RCC 7860 (cell line): Measurements from ENCODE around the gene TMEM179.
A peak's percentile ranks its signal among the peaks of the same experiment; 100 is the strongest.
"Not testable (repeated sequence)": the region's sequence is repeated elsewhere in the genome, so short reads cannot be mapped to it uniquely, and the experiment has no call there.

Experiments used
- DNase-seq: peaks from one replicate; pipeline ENCODE4 v3.0.0-alpha.2; 2015; ENCODE audit warnings: low spot score
- FAIRE-seq: peaks from 2 replicates; lab custom pipeline; 2012; peaks lifted over from hg19 to GRCh38; lab: Jason Lieb, UNC

TMEM179 gene

DNA sequence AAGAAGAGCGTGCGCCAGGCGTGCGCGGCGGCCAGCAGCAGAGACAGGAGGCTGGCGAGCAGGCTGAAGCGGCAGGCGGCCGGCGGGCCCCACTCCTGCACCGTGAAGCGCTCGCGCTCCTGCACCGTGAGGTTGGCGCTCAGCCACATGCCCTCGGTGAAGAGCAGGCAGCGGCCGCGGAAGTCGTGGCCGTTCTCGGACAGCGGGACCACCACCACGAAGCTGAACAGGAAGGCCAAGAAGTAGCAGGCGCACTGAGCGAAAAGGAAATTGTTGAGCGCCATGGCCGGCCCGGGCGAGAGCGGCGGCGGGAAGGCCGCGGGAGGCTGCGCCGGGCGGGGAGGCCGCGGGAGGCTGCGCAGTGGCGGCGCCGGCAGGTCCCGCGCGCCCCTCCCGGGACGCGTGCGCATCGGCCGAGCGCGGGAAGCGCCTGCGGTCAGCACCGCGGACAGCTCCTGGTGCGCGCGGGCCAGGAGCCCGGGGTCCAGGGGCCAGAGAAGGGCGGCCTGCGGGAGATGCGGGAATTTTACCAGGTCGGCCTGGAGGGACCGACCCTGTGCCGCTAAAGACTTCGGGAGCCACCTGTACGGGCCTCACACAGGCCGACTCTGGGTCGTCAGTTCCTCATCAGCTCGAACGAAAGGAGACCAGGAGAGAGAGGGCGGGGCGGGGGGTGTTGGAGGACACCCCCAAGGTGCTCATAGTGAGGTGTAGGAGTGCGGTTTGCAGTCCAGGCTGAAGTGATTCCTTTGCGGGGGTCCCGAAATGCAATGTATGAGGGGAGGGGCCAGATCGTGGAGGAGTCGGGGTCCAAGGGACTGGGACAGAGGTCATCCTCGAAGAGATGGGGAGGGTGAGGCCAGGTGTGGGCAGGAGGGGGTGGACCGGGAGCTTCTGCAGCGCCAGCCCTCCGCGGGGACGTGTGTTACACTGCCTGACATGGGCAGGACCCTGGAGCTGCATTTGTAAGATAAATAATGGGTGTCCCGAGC, at the start of gene TMEM179:
Gene TMEM179 (minus strand): TSS at position 315 of the 992 bp plus-strand sequence. CDS start 31 bp downstream, at position 284.
- no peak for FAIRE-seq

DNA sequence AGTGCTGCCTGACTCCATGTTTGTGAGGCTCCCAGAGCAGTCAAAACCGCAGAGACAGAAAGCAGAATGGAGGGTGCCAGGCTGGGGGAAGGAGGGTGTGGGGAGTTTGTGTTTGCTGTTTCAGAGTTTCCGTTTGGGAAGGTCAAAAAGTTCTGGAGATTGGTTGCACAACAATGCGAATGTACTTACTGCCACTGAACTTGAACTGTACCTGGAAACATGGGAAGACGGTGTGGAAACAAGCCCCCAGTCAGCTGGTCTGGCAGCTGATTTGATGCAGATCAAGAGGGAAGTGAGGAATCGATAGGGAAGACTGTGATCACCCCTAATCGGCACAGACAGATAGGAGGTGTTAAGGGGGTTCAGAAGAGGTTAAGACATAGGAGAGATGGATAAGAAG, 49.5 kb upstream of the TMEM179 start:
- FAIRE-seq: no peak
- no peak for DNase-seq

More for the DNA sequence above, at the start of gene TMEM179:
- DNase-seq: no peak

DNA sequence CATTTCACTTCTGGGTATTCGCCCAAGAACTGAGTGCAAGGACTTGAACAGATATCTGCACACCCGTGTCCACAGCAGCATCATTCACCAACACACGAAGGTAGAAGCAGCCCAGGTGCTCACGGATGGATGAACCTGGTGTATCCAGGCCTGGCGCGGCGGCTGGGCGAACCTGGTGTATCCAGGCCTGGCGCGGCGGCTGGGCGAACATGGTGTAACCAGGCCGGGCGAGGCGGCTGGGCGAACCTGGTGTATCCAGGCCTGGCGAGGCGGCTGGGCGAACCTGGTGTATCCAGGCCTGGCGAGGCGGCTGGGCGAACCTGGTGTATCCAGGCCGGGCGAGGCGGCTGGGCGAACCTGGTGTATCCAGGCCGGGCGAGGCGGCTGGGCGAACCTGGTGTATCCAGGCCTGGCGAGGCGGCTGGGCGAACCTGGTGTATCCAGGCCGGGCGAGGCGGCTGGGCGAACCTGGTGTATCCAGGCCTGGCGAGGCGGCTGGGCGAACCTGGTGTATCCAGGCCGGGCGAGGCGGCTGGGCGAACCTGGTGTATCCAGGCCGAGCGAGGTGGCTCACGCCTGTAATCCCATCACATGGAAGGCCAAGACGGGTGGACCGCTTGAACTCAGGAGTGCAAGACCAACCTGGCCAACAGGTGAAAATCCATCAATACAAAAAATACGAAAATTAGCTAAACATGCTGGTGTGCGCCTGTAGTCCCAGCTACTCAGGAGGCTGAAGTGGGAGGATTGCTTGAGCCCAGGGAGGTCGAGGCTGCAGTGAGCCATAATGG, 48.8 kb upstream of the TMEM179 start:
- FAIRE-seq, DNase-seq: not testable (repeated sequence)

DNA sequence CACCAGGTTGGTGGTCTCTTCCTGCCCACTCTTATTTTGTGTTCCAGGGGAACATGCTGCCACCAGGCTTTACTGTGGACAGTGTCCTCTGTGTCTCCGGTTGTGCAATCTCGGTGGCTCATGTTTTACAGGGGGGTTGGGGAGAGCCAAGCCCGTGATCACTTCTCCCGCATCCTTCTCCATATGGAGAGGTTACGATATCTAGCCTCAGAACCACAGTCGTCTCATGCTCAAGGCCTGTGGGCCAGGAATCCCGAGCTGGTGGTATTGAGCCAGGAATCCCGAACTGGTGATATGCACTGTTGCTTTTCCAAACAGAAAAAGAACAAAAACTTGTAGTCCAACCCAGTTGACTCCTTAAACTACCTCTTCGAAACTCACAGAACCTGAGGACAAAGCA, 47.8 kb upstream of the TMEM179 start:
- no peak for FAIRE-seq
- no peak for DNase-seq

DNA sequence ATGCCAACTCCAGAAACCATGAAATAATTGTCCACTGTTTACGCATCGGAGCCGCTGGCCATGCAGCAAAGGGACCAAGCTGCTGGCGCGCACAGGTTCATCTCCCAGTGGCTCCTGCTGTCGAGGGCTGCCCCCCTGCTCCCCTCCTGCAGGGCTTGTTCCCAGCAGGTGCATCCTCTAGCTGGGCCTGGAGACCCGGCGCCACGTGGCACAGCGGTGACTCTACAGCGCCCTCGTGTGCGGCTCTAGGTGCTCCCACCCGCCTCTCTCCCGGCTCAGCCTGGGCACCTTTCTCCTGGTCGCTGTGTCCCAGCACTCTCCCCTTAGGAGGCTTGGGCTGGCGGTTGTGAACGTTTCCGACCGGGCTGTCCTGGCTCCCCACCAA, 47.3 kb upstream of the TMEM179 start:
- DNase-seq (no peak), FAIRE-seq (no peak)

DNA sequence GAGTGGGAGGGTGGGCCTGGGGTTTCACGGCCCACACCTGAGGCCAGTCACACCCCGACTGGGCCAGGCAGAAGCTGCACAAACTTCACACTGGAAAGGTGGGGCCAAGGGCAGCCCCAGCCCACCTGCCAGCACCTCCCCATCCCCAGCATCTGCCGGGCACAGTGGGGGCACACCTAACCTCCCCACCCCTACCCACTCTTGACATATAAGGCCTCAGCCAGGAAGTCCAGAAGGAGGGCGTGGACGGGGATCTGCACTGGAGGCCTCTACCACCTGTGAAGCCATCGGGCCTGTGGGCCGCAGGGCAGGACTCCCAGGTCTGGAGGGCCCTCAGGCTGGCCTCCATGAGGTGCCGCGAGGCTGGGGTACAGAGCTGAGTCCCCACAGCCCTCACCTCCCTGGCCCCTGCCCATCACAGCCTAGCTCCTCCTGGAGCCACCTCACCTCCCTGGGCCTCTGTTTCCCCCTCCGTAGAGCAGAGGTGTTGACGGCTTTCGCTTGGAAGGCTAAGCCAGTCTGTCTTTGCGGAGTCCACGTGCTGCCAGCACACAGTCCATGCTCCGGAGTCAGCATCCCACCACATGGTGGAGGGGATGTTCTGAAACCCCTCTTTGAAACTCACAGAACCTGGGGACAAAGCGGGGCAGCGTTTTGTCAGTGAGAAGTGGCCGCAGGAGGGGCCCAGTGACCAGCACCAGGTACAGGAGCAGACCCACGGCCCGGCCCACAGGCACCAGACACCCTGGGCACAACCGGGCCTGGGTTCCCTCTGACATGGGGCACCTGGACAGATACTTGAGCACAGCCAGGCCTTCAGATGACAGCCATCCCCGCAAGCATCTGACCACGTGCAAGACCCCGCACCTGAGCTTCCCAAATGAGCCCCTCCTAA, 46.7 kb upstream of the TMEM179 start:
- FAIRE-seq: no peak
- no peak for DNase-seq

DNA sequence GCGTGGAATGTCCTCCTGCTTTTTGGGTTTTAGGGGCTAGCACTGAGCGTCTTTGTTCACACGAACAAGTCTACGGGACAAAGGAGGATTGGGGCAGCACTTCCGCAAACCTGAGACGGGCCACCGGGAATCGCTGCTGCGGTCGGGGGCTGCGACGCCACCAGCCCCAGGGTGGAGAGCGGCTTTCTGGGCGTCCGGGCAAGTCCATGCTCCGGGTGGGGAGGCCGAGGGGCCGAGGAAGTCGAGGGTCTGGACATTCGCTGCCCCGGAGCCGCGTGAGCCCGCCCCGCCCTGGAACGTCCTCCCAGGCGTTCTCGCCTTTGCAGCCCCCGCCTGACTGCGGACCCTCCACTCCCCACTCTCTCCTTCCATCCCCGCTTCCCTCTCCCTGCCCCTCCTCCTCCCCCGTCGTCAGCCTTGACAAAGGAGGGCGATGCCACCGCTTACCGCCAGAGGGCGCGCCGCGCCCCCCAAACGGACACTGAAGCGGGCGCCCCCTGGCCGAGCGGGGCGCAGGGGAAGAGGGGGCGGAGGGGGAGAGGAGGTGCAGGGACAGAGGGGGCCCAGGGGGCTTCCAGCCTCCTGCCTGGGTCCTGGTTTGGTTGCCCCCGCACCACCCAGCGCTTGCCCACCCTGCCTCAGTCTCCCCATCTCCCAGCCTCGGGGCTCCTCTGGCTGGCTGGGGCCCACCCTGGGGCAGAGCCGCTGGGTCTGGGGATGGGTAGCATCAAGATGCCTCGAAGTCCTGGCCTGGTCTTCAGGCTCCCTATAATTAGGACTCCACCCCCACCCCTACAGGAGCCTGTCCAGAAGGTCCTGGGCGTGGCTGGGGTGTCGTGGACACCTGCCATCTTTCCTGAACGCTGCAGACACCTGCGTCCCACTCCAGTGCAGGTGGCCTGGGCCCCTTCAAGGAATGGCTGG, 45.7 kb upstream of the TMEM179 start:
- DNase-seq (no peak), FAIRE-seq (no peak)

DNA sequence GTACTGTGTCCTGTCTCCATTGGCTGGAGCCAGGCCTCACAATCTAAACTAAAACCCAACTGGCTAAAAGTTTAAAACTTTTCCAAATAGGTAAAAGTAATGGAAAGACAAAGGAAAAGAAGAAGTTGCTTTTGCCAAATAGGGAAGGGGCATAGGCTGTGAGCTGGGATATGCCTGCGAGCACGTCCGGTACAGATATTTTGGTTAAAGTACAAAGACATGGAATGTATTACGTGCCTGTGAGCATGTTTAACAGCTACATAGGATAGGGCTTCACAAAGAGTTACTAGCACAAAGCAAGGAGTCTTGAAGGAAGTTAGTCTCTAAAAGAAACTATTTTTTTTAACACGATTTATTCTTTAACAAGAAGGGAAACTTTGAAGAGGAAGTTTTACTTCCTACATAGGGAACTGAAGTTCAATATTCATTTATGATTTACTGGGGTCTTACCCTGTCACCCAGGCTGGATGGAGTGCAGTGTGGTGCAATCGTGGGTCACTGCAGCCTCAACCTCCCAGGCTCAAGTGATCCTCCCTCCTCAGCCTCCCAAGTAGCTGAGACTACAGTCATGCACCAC, 43.0 kb upstream of the TMEM179 start:
- FAIRE-seq: no peak
- DNase-seq: no peak

DNA sequence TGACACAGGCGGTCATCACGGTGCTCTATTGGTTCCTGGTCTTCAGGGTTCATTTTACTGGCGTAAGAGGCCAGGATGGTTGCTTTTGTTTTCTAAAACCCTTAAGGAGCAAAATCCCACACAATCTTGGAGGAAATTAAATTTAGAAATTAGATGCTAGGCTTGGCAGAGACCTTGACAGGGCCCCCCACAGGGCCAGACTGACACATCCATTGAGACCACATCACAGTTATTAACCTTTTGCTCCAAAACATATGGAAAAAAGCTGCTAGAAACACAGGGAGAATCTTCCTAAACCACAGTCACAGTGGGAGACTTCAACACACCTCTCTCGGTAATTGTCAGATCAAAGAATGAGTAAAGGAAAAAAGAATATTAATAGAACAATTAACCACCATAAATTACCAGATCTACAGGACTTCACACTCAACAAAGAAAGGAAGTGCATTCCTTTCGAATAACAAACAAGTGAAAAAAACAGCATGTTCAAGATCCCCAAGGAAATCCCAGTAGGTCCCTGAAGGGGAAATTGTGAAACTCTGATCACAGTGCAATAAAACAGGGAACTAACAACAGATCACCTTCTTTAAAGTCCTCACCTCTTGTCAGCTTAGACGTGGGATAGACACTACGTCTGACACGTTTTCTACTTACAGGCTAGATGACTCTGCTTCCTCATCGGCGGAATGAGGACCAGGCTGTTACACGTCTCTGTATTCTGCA, 40.2 kb upstream of the TMEM179 start:
- FAIRE-seq (no peak), DNase-seq (no peak)

DNA sequence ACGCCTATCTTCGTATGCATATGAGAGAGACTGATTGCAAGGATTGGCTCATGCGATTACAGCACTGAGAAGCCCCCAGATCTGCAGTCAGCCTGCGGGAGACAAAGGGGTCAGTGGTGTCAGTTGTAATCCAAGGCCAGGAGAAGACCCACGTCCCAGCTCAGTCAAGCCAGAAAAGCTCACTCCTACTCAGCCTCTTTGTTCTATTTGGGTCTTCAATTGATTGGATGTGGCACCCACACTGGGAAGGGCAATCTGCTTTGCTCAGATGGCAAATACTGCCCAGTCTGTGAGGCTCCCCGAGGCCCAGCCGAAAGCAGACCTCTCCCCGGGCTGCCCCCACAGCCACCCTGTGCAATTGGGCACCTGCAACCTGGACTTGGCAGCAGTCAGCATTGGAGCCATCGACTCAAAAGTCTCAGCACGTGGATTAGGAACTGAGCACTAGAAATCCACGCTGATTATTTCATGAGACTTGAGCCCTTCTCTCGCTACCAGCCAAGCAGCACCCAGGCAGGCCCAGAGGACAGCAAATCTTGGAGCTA, 39.6 kb upstream of the TMEM179 start:
- FAIRE-seq: no peak
- no peak for DNase-seq

DNA sequence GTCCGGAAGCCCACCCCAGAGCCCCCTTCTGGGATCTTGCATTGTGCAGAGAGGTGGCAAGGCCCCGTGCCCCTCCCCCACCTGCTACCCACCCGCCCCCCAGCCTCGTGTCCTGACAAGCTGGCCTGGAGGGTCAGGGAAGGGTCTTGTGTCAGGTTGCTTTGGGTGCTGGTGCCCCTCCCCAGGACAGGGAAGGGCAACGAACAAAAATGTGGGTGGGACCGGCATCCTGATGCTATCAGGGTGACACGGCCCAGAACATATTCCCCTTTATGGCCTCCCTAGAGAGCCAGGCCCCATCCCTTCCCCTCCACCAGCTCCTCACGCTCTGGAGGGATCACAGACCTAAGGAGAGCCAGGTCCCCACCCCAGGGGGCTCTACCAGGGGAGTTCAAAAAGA, 38.7 kb upstream of the TMEM179 start:
- DNase-seq: no peak
- no peak for FAIRE-seq

DNA sequence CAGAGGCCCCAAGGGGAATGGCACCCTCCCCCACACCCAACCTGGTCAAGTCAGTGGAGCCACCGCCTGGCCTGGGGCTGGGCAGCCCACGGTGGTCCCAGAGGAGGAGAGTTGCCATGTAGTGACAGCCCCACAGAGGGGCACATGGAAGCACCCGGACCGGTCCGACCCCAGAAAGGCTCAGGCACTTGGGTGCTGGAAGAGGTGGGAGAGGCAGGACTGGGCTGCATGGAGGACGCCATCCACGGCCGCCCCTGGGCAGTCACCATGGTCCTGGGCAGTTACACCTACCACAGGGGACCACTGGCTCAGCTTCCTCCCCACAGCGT, 37.9 kb upstream of the TMEM179 start:
- no peak for FAIRE-seq
- DNase-seq: no peak

DNA sequence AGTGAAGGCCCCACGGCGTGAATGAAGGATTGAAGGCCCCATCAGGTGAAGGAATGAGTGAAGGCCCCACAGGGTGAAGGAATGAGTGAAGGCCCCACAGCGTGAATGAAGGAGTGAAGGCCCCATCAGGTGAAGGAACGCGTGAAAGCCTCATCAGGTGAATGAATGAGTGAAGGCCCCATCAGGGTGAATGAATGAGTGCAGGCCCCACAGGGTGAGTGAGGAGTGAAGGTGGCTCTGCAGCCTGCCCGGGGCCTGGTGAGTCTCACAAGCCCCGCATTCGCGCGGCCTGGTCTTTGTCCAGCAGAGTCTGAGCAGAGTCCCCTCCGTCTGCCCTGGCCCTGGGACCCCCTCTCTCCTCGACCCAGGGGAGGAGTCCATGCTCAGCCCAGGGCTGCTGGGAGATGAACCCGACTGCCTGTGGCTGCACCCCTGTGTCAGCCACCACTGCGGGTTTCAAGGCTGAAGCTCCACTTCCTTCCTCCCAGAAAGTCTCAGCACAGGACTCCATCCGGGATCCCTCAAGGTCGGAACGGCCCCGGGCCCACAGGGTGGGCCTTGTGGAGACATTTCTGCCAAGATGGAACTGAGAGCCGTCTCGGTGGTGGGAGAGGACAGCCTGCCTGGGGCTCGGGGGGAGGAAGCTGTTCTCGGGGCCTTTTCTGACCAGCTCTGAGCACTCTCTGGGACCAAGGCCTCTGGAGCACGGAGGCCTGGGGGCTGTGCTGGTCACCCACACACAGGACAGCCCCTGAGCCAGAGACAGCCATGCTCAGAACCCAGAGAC, 37.4 kb upstream of the TMEM179 start:
- no peak for DNase-seq

DNA sequence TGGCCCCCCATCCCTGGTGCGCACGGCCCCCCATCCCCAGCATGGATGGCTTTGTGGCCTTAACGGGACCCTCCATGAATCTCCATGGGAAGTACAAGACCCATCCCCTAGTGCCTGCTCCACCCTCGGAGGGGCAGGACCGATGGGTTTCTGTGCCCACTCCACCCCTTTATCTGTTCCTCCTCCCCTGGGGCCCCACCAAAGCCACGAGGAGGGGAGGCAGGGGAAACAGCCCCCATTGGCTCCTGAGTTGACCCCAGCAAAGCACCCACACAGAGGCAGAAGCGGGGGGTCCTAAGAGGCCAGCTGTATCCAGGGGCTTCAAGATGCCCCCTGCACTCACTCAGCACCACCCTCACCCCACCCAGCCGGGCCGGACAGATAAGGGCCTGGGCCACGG, 36.1 kb upstream of the TMEM179 start:
- FAIRE-seq (no peak), DNase-seq (no peak)

More for the DNA sequence above, 37.4 kb upstream of the TMEM179 start:
- FAIRE-seq: no peak

DNA sequence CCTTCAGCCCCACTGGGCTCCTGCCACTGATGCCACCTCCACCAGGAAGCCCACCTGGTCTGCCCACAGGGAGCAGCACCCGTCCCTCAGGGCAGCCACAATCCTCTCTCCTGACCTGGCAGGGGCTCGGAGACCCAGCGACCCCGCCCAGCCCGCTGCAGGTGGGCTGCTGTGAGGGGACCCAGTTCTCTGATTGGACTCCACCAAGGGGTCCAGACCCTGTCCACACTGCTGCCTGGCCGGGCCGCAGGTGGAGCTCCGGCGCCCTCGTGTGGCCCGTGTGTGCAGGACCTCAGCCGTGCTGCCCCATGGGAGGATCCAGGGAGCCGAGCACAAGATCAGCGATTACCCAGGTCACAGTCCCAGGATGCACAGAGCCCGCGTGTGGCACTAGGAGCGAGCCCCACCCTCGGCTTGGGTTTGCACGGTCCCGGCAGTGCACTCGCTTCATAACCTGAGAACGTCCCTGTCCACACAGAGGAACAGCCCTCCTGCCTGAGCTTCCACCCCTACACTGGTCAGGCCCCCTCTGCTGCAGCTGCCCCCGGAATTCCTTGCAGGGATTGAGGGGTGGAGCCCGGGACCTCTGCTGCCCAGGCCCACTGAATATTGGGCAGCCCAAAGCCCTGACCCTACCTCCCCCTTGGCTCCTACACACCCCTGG, 35.4 kb upstream of the TMEM179 start:
- no peak for FAIRE-seq

DNA sequence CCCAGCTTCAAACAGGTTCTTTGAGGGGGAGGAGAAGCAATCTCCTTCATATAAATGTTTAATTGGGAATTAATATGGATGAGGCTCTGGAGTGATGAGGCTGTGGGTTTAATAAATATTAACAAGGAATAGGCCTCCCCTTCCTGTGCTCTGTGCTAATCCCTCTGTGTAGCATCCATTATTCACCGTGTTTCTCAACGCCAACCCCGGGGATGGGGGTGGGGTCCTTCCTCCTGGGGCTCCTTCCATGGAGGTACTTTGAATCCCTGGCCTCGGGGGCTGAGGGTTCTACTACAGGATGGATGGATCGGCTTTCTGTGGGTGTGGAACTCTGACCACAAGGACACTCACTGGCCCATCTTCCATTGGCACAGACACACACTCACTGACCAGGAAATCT, 34.9 kb upstream of the TMEM179 start:
- no peak for FAIRE-seq

More for the DNA sequence above, 35.4 kb upstream of the TMEM179 start:
- DNase-seq: peak; percentile 25

DNA sequence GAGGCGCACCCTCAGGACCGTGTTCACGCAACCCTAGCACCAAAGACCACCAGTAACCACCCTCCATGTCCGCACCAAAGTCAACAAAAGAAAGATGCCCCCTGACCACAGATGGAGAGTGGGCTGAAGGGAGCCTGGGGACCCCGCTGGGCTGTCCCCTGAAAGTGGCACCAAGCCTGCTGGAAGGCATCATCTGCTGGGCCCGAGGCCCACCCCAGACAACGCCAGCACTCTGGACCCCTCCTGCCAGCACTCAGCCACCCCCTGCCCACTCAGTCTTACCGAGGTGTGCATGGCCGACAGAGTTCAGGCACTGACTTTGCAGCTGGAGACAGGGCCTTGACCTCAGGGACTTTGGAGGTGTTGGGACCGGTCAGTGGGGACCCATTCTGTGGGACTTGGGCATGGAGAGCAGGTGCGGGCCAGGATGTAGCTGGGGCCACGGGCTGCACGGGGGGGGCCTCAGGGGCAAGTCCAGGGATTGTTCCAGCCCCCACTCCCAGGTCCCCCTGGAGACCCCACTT, 34.4 kb upstream of the TMEM179 start:
- DNase-seq (no peak), FAIRE-seq (no peak)

More for the DNA sequence above, 34.9 kb upstream of the TMEM179 start:
- no peak for DNase-seq
